ENCODE data around the gene SHB.

GRCh38 chr9:37944671-37945481 is 124.2 kb downstream of the SHB start:
- TF ChIP-seq, protein P1, sequence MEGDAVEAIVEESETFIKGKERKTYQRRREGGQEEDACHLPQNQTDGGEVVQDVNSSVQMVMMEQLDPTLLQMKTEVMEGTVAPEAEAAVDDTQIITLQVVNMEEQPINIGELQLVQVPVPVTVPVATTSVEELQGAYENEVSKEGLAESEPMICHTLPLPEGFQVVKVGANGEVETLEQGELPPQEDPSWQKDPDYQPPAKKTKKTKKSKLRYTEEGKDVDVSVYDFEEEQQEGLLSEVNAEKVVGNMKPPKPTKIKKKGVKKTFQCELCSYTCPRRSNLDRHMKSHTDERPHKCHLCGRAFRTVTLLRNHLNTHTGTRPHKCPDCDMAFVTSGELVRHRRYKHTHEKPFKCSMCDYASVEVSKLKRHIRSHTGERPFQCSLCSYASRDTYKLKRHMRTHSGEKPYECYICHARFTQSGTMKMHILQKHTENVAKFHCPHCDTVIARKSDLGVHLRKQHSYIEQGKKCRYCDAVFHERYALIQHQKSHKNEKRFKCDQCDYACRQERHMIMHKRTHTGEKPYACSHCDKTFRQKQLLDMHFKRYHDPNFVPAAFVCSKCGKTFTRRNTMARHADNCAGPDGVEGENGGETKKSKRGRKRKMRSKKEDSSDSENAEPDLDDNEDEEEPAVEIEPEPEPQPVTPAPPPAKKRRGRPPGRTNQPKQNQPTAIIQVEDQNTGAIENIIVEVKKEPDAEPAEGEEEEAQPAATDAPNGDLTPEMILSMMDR (IDR thresholded peaks at IDR 0.05 in 8 of 11, conservative IDR thresholded peaks at IDR 0.05 in 3 of 11) = no peak
- no peak for TF ChIP-seq POLR2A (IDR thresholded peaks at IDR 0.05)
